Gastrocnemius medialis (tissue), 4 donors: ENCODE data around the gene POU2AF1.

Experiments used
- POLR2A ChIP-seq, 2 donors: fragments of 450-650 bp; IDR thresholded peaks; one replicate each; pipeline ENCODE4 v1.6.1; 2017; ENCODE audit warnings: antibody characterized with exemption in 2 of 2, mild to moderate bottlenecking in 2 of 2, moderate library complexity in 2 of 2
- TF ChIP-seq, protein P1 (sequence below), 5 experiments: fragments of 450-650 bp in 3 of 5; fragments of 200-600 bp in 2 of 5; sonication (generic) in 2 of 5; IDR thresholded peaks in 4 of 5; conservative IDR thresholded peaks in 1 of 5; 1 replicate in 4 of 5; 2 replicates in 1 of 5; pipeline ENCODE4 v1.5.1; 2016 to 2019; ENCODE audit warnings: antibody characterized with exemption in 5 of 5, mild to moderate bottlenecking in 3 of 5, moderate library complexity in 3 of 5

DNA sequence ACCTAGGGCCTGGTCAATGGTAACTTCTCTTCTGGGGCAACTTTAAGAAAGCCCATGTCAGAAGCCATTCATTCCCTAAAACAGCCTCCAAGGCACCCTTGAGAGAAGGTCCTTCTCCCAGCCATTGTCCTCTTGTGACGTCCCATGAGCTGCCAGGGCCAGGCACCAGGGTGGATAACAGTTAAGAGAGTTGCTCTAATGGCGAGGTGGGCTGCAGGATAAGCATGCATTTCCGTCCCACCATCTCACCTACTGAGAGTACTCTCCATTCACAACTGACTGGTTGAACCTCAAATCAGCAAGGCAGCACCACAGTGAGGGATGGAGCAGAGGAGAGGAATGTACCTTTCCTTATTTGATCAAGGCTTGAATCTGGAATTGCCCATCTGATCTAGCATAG is 14.6 kb downstream of the POU2AF1 start:
- TF ChIP-seq, protein P1, sequence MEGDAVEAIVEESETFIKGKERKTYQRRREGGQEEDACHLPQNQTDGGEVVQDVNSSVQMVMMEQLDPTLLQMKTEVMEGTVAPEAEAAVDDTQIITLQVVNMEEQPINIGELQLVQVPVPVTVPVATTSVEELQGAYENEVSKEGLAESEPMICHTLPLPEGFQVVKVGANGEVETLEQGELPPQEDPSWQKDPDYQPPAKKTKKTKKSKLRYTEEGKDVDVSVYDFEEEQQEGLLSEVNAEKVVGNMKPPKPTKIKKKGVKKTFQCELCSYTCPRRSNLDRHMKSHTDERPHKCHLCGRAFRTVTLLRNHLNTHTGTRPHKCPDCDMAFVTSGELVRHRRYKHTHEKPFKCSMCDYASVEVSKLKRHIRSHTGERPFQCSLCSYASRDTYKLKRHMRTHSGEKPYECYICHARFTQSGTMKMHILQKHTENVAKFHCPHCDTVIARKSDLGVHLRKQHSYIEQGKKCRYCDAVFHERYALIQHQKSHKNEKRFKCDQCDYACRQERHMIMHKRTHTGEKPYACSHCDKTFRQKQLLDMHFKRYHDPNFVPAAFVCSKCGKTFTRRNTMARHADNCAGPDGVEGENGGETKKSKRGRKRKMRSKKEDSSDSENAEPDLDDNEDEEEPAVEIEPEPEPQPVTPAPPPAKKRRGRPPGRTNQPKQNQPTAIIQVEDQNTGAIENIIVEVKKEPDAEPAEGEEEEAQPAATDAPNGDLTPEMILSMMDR (IDR thresholded peaks at IDR 0.05 in 4 of 5, conservative IDR thresholded peaks at IDR 0.05 in 1 of 5), result no peak
- no peak for TF ChIP-seq POLR2A (IDR thresholded peaks at IDR 0.05)
